Glomerular endothelial cell (primary cell): Measurements from ENCODE around the gene TNKS1BP1. TPM values are rescaled to one million over a fixed set of nuclear protein-coding genes. Genes with fewer than 3 reads are reported as not detected.

Source experiments
- DNase-seq: peaks from one replicate; pipeline ENCODE4 v3.0.0-alpha.2; 2011; ENCODE audit warnings: low read depth, low spot score; ENCODE audit errors: extremely low read depth
- total RNA-seq: library from RNA; depleted of rRNA; stranded (reverse); fragments of >200 nt; gene quantifications from 2 replicates; pipeline ENCODE4 v1.2.3, GENCODE V29; 2015

Gene TNKS1BP1
- total RNA-seq, 1 donor from 2014 or later, result 154 TPM

- DNase-seq, result no peak
Measured at GRCh38 chr11:57262157-57262556, 62.6 kb downstream of the TNKS1BP1 start.

DNA sequence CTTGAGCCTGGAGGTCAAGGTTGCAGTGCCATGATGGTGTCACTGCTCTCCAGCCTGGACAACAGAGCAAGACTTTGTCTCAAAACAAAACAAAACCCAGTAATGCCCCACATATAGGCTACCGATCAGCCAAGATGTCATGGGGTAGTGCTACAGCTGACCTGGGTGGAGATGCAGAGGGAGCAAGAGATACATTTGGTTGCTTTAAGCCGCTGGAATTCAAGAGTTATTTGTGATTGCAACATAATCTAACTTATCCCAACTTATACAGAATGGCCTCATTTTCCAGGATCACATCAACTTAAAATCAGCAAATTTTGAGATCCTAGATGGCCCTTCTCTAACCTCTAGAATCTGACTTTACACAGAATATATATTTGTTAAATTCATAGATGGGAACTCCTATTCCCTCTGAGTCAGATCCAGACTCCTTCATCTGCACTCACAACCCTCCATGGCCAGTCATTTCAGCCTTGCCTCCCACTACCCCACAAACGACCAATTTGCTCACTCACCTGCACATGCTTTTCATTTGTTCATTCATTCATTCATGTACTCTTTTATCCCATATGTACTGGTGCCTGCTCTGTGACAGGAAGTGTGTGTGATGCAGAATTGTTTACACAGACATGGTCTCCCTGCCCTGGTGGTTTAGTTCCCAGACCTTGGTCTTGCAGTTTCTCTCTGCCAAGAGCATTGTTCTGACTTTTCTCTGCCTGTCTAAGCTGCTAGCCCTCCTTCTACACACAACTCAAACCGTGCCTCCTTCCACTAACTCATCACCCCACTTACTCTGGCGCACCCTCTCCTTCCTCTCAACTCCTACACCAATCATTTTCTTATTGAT lies 63.6 kb downstream of the TNKS1BP1 start:
- DNase-seq, result no peak

DNA sequence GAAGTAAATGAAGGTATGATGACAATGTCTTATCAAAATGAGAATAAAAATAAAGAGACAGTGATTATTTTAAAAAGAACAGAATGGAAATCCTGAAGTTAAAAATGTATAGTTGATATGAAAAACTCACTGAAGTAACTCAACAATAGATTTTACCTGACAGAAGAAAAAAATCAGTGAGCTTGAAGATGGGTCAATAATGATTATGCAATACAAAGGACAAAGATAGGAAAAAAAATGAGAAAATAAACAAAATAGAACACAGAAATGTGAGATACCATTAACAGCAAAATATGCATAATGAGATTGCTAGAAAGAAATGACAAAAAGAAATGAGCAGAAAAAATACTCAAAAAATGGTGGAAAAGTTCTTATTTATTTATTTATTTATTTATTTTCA lies 68.6 kb downstream of the TNKS1BP1 start:
- no peak for DNase-seq

DNA sequence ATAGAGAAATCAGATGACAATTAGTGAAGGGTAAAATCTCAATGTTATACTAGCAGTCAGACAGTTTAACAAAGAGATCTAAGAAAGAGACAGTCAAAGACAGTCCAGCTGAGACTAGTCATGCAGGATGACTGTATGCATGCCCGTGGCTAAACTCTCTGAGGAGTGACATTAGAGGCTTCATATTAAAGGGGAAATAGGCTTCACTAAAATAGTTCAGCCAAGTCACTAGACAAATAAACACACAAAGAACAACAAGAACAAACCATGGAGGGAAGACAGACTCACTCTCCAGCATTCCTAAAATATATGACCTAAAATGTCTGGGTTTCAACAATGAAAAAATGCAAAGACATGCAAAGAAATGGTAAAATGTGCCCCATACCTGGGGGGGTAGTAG lies 69.1 kb downstream of the TNKS1BP1 start:
- DNase-seq, result no peak

DNA sequence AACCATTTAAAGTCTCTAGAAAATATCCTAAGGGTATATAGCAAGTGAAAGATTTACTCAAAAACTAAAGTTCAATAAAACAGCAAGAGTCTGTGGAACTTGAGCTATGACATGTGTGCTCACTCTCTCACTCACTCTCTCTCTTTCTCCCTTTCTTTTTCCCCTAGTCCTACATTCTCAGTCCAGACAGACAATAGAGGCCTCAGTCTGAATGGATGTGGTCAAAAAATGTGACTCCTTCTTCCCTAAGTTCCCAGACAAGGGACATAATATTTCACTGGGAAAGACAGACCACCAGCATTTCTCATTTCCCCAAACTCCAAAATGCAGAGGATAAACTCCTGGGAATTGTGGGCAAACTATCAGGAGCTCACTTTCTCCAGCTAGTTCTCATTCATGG lies 70.1 kb downstream of the TNKS1BP1 start:
- DNase-seq, result no peak

DNA sequence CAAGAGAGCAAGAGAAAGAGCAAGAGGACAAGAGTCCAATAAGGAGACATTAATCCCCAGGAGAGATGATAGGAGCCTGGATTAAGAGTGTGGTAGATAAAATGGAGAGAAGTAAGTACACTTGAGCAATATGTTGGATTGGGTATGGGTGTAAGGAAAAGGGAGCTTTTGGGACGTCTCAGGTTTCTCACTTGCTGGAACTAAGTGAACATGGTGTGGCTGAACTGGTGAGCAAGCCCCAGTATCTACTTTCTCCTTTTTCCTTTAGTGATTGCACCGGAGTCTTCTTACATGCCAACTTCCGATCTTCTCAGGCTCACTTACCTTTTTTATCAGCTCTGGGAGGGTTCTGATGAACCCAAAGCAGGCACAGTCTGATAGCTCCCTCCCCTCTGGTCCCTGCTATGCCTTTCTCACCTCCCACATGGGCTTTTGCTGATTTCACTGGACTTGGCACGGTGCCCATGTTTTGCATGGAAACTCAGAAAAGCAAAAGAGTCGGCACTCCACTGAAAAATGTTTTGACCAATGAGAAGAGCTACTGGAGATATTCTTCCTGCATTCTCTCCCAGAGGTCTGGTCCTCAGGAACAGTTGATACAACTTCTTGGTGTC lies 73.2 kb downstream of the TNKS1BP1 start:
- no peak for DNase-seq

- DNase-seq, result no peak
Measured at GRCh38 chr11:57251037-57251436, 73.7 kb downstream of the TNKS1BP1 start.

Other genes starting within 250 kb of the TNKS1BP1 start
- gene LRRC55, start 143.0 kb downstream of the TNKS1BP1 start, total RNA-seq, result 0.05 and 1.3 TPM in 2 replicates
- gene APLNR, start 87.7 kb downstream of the TNKS1BP1 start, total RNA-seq, result 0.10 and 0.76 TPM in 2 replicates
- 77.8 and 95.7 TPM in 2 replicates for gene SSRP1, start 10.9 kb upstream of the TNKS1BP1 start, total RNA-seq
- not detected in 2 replicates for gene P2RX3, start 13.4 kb upstream of the TNKS1BP1 start, total RNA-seq
- not detected in 2 replicates for gene PRG3, start 56.2 kb upstream of the TNKS1BP1 start, total RNA-seq
- gene PRG2, start 65.7 kb upstream of the TNKS1BP1 start, total RNA-seq, result not detected in 2 replicates
- 29.7 and 32.8 TPM in 2 replicates for gene SLC43A3, start 102.2 kb upstream of the TNKS1BP1 start, total RNA-seq
- gene RTN4RL2, start 135.6 kb upstream of the TNKS1BP1 start, total RNA-seq, result 0.23 and 1.5 TPM in 2 replicates
- 10.5 and 15.9 TPM in 2 replicates for gene SLC43A1, start 190.8 kb upstream of the TNKS1BP1 start, total RNA-seq
- 31.9 and 35.0 TPM in 2 replicates for gene TIMM10, start 205.8 kb upstream of the TNKS1BP1 start, total RNA-seq
- gene SMTNL1, start 212.6 kb upstream of the TNKS1BP1 start, total RNA-seq, result not detected in 2 replicates
- 74.1 and 87.1 TPM in 2 replicates for gene UBE2L6, start 242.7 kb upstream of the TNKS1BP1 start, total RNA-seq